HG03025 (cell line): ENCODE measurements around the gene EIPR1.

Source experiments
- ATAC-seq: cut with Tn5 transposase; IDR thresholded peaks from one replicate; pipeline ENCODE4 v1.9.1; 2021; ENCODE audit warnings: mild to moderate bottlenecking, moderate library complexity; ENCODE audit not compliant: unreplicated experiment, low FRiP score

EIPR1 gene

GRCh38 chr2:3377612-3378432, at the start of gene EIPR1:
EIPR1 (minus strand) TSS chr2:3377818; CDS start chr2:3377689, 129 bp downstream.
- peak; percentile 85 for ATAC-seq

GRCh38 chr2:3427272-3427671, 49.7 kb upstream of the EIPR1 start:
- ATAC-seq = peak; percentile 90

- ATAC-seq = no peak
These were observed 49.0 kb upstream of the EIPR1 start for GRCh38 chr2:3426615-3427014.

GRCh38 chr2:3424171-3424795, 46.7 kb upstream of the EIPR1 start:
- ATAC-seq = no peak

GRCh38 chr2:3423492-3424170, 46.0 kb upstream of the EIPR1 start:
- no peak for ATAC-seq

- ATAC-seq = no peak
These were observed 44.7 kb upstream of the EIPR1 start for GRCh38 chr2:3422161-3422779.

- no peak for ATAC-seq
These were observed 44.0 kb upstream of the EIPR1 start for GRCh38 chr2:3421580-3421979.

GRCh38 chr2:3420769-3421397, 43.3 kb upstream of the EIPR1 start:
- no peak for ATAC-seq

GRCh38 chr2:3420076-3420768, 42.6 kb upstream of the EIPR1 start:
- no peak for ATAC-seq

- ATAC-seq = no peak
These were observed 41.3 kb upstream of the EIPR1 start for GRCh38 chr2:3418766-3419404.

- no peak for ATAC-seq
These were observed 36.7 kb upstream of the EIPR1 start for GRCh38 chr2:3414133-3414860.

GRCh38 chr2:3413697-3414096, 36.1 kb upstream of the EIPR1 start:
- ATAC-seq = no peak

- no peak for ATAC-seq
These were observed 33.5 kb upstream of the EIPR1 start for GRCh38 chr2:3411103-3411502.

GRCh38 chr2:3409627-3410170, 32.1 kb upstream of the EIPR1 start:
- ATAC-seq = no peak

- no peak for ATAC-seq
These were observed 31.2 kb upstream of the EIPR1 start for GRCh38 chr2:3408781-3409180.

GRCh38 chr2:3406501-3406900, 28.9 kb upstream of the EIPR1 start:
- no peak for ATAC-seq

GRCh38 chr2:3405876-3406275, 28.3 kb upstream of the EIPR1 start:
- no peak for ATAC-seq

- no peak for ATAC-seq
These were observed 27.7 kb upstream of the EIPR1 start for GRCh38 chr2:3405307-3405706.
